Tongue (tissue), 2 donors: Measurements from ENCODE around the gene ITPK1. TPM values are rescaled to one million over a fixed set of nuclear protein-coding genes. Genes with fewer than 3 reads are reported as not detected.
"Not testable (repeated sequence)": the region's sequence is repeated elsewhere in the genome, so short reads cannot be mapped to it uniquely, and the experiment has no call there.

ENCODE experiments used
- DNase-seq: peaks from one replicate; pipeline ENCODE4 v3.0.0-alpha.2; 2015
- total RNA-seq: library from RNA; depleted of rRNA; stranded (reverse); fragments of >200 nt; gene quantifications from one replicate; pipeline ENCODE4 v1.2.3, GENCODE V29; 2014

Gene ITPK1
- total RNA-seq, 1 donor from 2014 or later: 15.6 TPM

- DNase-seq: no peak
Observed at GRCh38 chr14:93084402-93084801, 31.3 kb downstream of the ITPK1 start.

- no peak for DNase-seq
Observed at GRCh38 chr14:93083917-93084316, 31.8 kb downstream of the ITPK1 start.

GRCh38 chr14:93082576-93083001, 33.1 kb downstream of the ITPK1 start:
- no peak for DNase-seq

- peak; percentile 83 for DNase-seq
Observed at GRCh38 chr14:93081876-93082570, 33.7 kb downstream of the ITPK1 start.

GRCh38 chr14:93079865-93080403, 35.8 kb downstream of the ITPK1 start:
- DNase-seq: no peak

- DNase-seq: no peak
Observed at GRCh38 chr14:93079321-93079720, 36.4 kb downstream of the ITPK1 start.

GRCh38 chr14:93078870-93079269, 36.9 kb downstream of the ITPK1 start:
- DNase-seq: no peak

- no peak for DNase-seq
Observed at GRCh38 chr14:93076755-93077154, 39.0 kb downstream of the ITPK1 start.

- no peak for DNase-seq
Observed at GRCh38 chr14:93075891-93076290, 39.8 kb downstream of the ITPK1 start.

GRCh38 chr14:93073910-93074769, 41.6 kb downstream of the ITPK1 start:
- DNase-seq: no peak

GRCh38 chr14:93073358-93073707, 42.4 kb downstream of the ITPK1 start:
- DNase-seq: no peak

GRCh38 chr14:93072659-93073357, 42.9 kb downstream of the ITPK1 start:
- DNase-seq: no peak

- no peak for DNase-seq
Observed at GRCh38 chr14:93068711-93069110, 47.0 kb downstream of the ITPK1 start.

GRCh38 chr14:93067088-93067487, 48.6 kb downstream of the ITPK1 start:
- no peak for DNase-seq

GRCh38 chr14:93065272-93065730, 50.4 kb downstream of the ITPK1 start:
- DNase-seq: no peak

GRCh38 chr14:93064411-93065271, 51.1 kb downstream of the ITPK1 start:
- DNase-seq: no peak

GRCh38 chr14:93063393-93063792, 52.3 kb downstream of the ITPK1 start:
- DNase-seq: no peak

- DNase-seq: no peak
Observed at GRCh38 chr14:93062890-93063289, 52.8 kb downstream of the ITPK1 start.

GRCh38 chr14:93062013-93062412, 53.7 kb downstream of the ITPK1 start:
- not testable (repeated sequence) for DNase-seq

GRCh38 chr14:93061380-93062012, 54.2 kb downstream of the ITPK1 start:
- DNase-seq: no peak

- DNase-seq: no peak
Observed at GRCh38 chr14:93060841-93061240, 54.9 kb downstream of the ITPK1 start.
